HL-60 (cell line): ENCODE data around the gene KCNAB1.

Experiments used
- DNase-seq, 2 experiments: peaks; one replicate each; pipeline ENCODE4 v3.0.0-alpha.2; 2010 to 2020; ENCODE audit warnings: low read depth in 1 of 2, low spot score in 1 of 2
- H3K27ac ChIP-seq: fragments of 250-450 bp; sonication (Bioruptor Pico); replicated peaks from 2 replicates; pipeline ENCODE4 v1.5.1; 2020; ENCODE audit warnings: mild to moderate bottlenecking, moderate library complexity
- H3K27me3 ChIP-seq: fragments of 250-450 bp; sonication (Bioruptor Pico); 2 replicates; pipeline ENCODE4 v1.5.1; 2021; ENCODE audit warnings: mild to moderate bottlenecking, moderate library complexity; ENCODE audit not compliant: insufficient read depth, poor library complexity, severe bottlenecking
- H3K4me3 ChIP-seq: replicated peaks from 2 replicates; pipeline ENCODE4 v1.5.1; 2011; ENCODE audit warnings: mild to moderate bottlenecking, control low read depth, low read length; ENCODE audit not compliant: insufficient read depth
- CTCF ChIP-seq: IDR thresholded peaks from one replicate; pipeline ENCODE4 v1.5.1; 2011; ENCODE audit warnings: low read length, control low read depth, inconsistent platforms; ENCODE audit not compliant: insufficient read depth
- GABPA ChIP-seq: IDR thresholded peaks from 2 replicates; pipeline ENCODE4 v1.6.1; 2012; ENCODE audit warnings: low read depth
- POLR2AphosphoS5 ChIP-seq: IDR thresholded peaks from 2 replicates; pipeline ENCODE4 v1.6.1; 2012; ENCODE audit warnings: low read depth
- REST ChIP-seq: IDR thresholded peaks from 2 replicates; pipeline ENCODE4 v1.6.1; 2012; ENCODE audit warnings: low read depth; ENCODE audit not compliant: insufficient replicate concordance
- SPI1 ChIP-seq: IDR thresholded peaks from 2 replicates; pipeline ENCODE4 v1.6.1; 2012; ENCODE audit warnings: low read depth, mild to moderate bottlenecking, borderline replicate concordance

The KCNAB1 gene

GRCh38 chr3:156285626-156286025, 165.2 kb downstream of the KCNAB1 start:
- Histone ChIP-seq H3K27ac (no peak overlapping the region), H3K27me3 (peaks cover 9% of the 10 kb centered on the region), H3K4me3 (no peak overlapping the region)
- TF ChIP-seq REST (no peak), POLR2AphosphoS5 (no peak), SPI1 (no peak), CTCF (no peak), GABPA (no peak)
- DNase-seq, result no peak

DNA sequence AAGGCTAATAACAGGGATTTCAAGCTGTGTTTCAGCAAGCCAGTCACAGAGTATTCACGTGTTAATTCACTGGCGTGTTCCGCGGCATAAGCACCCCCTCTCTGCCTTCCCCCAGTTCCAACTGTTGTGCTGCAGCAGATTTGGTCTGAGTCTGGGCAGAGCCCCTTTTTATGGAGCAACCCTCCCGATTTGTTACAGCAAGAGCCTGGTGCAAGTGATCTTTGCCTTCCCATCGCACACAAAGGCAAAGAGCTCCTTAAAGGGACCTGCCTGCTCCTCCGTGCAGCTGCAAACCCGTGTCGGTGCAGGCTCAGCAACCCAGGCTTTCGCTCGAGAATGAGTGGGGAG, 170.5 kb downstream of the KCNAB1 start:
- H3K27me3 ChIP-seq, result peaks cover 32% of the 10 kb centered on the region
- no peak overlapping the region for H3K27ac ChIP-seq
- no peak for TF ChIP-seq REST
- no peak for TF ChIP-seq GABPA
- no peak for TF ChIP-seq POLR2AphosphoS5
- no peak for TF ChIP-seq CTCF
- TF ChIP-seq SPI1, result no peak
- DNase-seq, result no peak
- H3K4me3 ChIP-seq, result no peak overlapping the region

- Histone ChIP-seq H3K27ac (no peak overlapping the region), H3K4me3 (no peak overlapping the region), H3K27me3 (peaks cover 32% of the 10 kb centered on the region)
- no peak for TF ChIP-seq POLR2AphosphoS5
- TF ChIP-seq CTCF, result no peak
- TF ChIP-seq SPI1, result peak; percentile 15; the same call in 1 of the 2 replicates
- TF ChIP-seq GABPA, result no peak
- TF ChIP-seq REST, result no peak
- peak in 1 of 2 experiments; percentile 5 for DNase-seq
Observed at GRCh38 chr3:156291272-156292123, 171.1 kb downstream of the KCNAB1 start.
